Astrocyte of the cerebellum (primary cell): ENCODE results near the gene COL27A1.

Experiments used
- DNase-seq: peaks from one replicate; pipeline ENCODE4 v3.0.0-alpha.2; 2011; ENCODE audit warnings: low read depth
- H3K4me3 ChIP-seq: 2 replicates; pipeline ENCODE4 v1.5.1; 2011; ENCODE audit warnings: mild to moderate bottlenecking, low read depth, low read length, moderate library complexity
- CTCF ChIP-seq: IDR thresholded peaks from 2 replicates; pipeline ENCODE4 v1.5.1; 2012; ENCODE audit warnings: low read length, low read depth, moderate library complexity, mild to moderate bottlenecking; ENCODE audit errors: missing control alignments
- in situ Hi-C: cut with HindIII; loops from 2 replicates; pipeline ENCODE4 v1.10.0; 2017; ENCODE audit warnings: low sequenced_read_pairs

The COL27A1 gene

GRCh38 chr9:114348906-114349482, 193.7 kb downstream of the COL27A1 start:
- peak; percentile 74 for DNase-seq
- in situ Hi-C loops, result no loop called here
- no peak for TF ChIP-seq CTCF
- no peak overlapping the region for H3K4me3 ChIP-seq

GRCh38 chr9:114349713-114350480, 194.6 kb downstream of the COL27A1 start:
- in situ Hi-C loops, result no loop called here
- no peak for TF ChIP-seq CTCF
- DNase-seq, result no peak
- no peak overlapping the region for H3K4me3 ChIP-seq

GRCh38 chr9:114350636-114351401, 195.5 kb downstream of the COL27A1 start:
- no peak overlapping the region for H3K4me3 ChIP-seq
- TF ChIP-seq CTCF, result no peak
- no peak for DNase-seq
- in situ Hi-C loops, result no loop called here

- in situ Hi-C loops, result no loop called here
- no peak for DNase-seq
- H3K4me3 ChIP-seq, result no peak overlapping the region
- no peak for TF ChIP-seq CTCF
Observed at GRCh38 chr9:114351932-114352331, 196.6 kb downstream of the COL27A1 start.

GRCh38 chr9:114355821-114356220, 200.5 kb downstream of the COL27A1 start:
- no peak for DNase-seq
- no peak overlapping the region for H3K4me3 ChIP-seq
- in situ Hi-C loops, result no loop called here
- no peak for TF ChIP-seq CTCF

- in situ Hi-C loops, result no loop called here
- H3K4me3 ChIP-seq, result no peak overlapping the region
Observed at GRCh38 chr9:114356792-114357191, 201.5 kb downstream of the COL27A1 start.

More at GRCh38 chr9:114356792-114357191, 201.5 kb downstream of the COL27A1 start:
- DNase-seq, result no peak
- no peak for TF ChIP-seq CTCF
